Cardiac fibroblast (primary cell): ENCODE measurements around the gene OPRL1.

ENCODE experiments used
- DNase-seq, 2 donors: peaks; one replicate each; pipeline versions ENCODE4 v3.0.0 to v3.0.0-alpha.2; 2010; ENCODE audit warnings: low read depth in 2 of 2
- H3K4me3 ChIP-seq, 2 donors: replicated peaks in 1 of 2; 1 replicate in 1 of 2; 2 replicates in 1 of 2; pipeline ENCODE4 v1.5.1; 2011; ENCODE audit warnings: low read depth in 2 of 2, low read length in 2 of 2, mild to moderate bottlenecking in 2 of 2, moderate library complexity in 1 of 2
- CTCF ChIP-seq: IDR thresholded peaks from one replicate; pipeline ENCODE4 v1.5.1; 2011; ENCODE audit warnings: low read depth, mild to moderate bottlenecking, low read length, inconsistent platforms

The OPRL1 gene

GRCh38 chr20:64074184-64074789, 5.6 kb upstream of the OPRL1 start:
- H3K4me3 ChIP-seq = no peak overlapping the region
- no peak for TF ChIP-seq CTCF
- no peak for DNase-seq

- no peak for TF ChIP-seq CTCF
- no peak for DNase-seq
- H3K4me3 ChIP-seq = no peak overlapping the region
Measured at GRCh38 chr20:64074963-64075362, 4.9 kb upstream of the OPRL1 start.

GRCh38 chr20:64075556-64075955, 4.3 kb upstream of the OPRL1 start:
- no peak for DNase-seq
- H3K4me3 ChIP-seq = no peak overlapping the region
- TF ChIP-seq CTCF = no peak

- no peak for DNase-seq
- no peak overlapping the region for H3K4me3 ChIP-seq
- TF ChIP-seq CTCF = no peak
Measured at GRCh38 chr20:64076061-64076997, 3.6 kb upstream of the OPRL1 start.

- no peak overlapping the region for H3K4me3 ChIP-seq
- DNase-seq = no peak
Measured at GRCh38 chr20:64077094-64077493, 2.8 kb upstream of the OPRL1 start.

GRCh38 chr20:64077541-64077875, 2.4 kb upstream of the OPRL1 start:
- H3K4me3 ChIP-seq = no peak overlapping the region
- DNase-seq = no peak
- no peak for TF ChIP-seq CTCF

More at GRCh38 chr20:64077094-64077493, 2.8 kb upstream of the OPRL1 start:
- TF ChIP-seq CTCF = no peak
